Esophagus squamous epithelium (tissue), 5 donors: ENCODE measurements around the gene TPSAB1. TPM values are rescaled to one million over a fixed set of nuclear protein-coding genes. Genes with fewer than 3 reads are reported as not detected.

Experiments
- DNase-seq: peaks from one replicate; lab custom pipeline; 2025; lab: John Stamatoyannopoulos, UW
- H3K27ac ChIP-seq, 4 donors: fragments of 200-600 bp; sonication (generic); one replicate each; pipeline ENCODE4 v1.5.1; 2016 to 2019; ENCODE audit warnings: mild to moderate bottlenecking in 1 of 4
- H3K27me3 ChIP-seq, 4 donors: fragments of 200-600 bp; sonication (generic); 1 replicate in 3 of 4; 2 replicates in 1 of 4; pipeline versions ENCODE4 v1.5.1 to v1.6.0; 2017 to 2021; ENCODE audit warnings: antibody characterized with exemption in 1 of 4
- H3K36me3 ChIP-seq, 3 donors: fragments of 200-600 bp; sonication (generic); one replicate each; pipeline ENCODE4 v1.5.1; 2016 to 2019
- H3K4me1 ChIP-seq, 3 donors: fragments of 200-600 bp; sonication (generic); one replicate each; pipeline ENCODE4 v1.5.1; 2017 to 2019
- H3K4me3 ChIP-seq, 4 donors: fragments of 200-600 bp; sonication (generic); 1 replicate in 3 of 4; 2 replicates in 1 of 4; pipeline ENCODE4 v1.5.1; 2016 to 2019; ENCODE audit warnings: mild to moderate bottlenecking in 2 of 4, moderate library complexity in 1 of 4
- H3K9me3 ChIP-seq, 3 donors: fragments of 200-600 bp; sonication (generic); one replicate each; pipeline ENCODE4 v1.5.1; 2016 to 2019
- POLR2A ChIP-seq, 4 donors: fragments of 450-650 bp; IDR thresholded peaks; one replicate each; pipeline ENCODE4 v1.6.1; 2017; ENCODE audit warnings: antibody characterized with exemption in 4 of 4, mild to moderate bottlenecking in 4 of 4, moderate library complexity in 3 of 4
- WGBS, 2 donors: methylation state at CpG; one replicate each; pipeline ENCODE4 v1.1.5; 2018; 5-methylcytosine and 5-hydroxymethylcytosine counted together
- intact Hi-C: fragments of 100-400 bp; cut with DNase I; formaldehyde crosslinking; loops from one replicate; pipeline ENCODE4 v1.15.0; 2022
- total RNA-seq, 4 donors: library from RNA; depleted of rRNA; stranded (reverse); fragments of >200 nt; gene quantifications; one replicate each; pipeline ENCODE4 v1.1.0, GENCODE V29; 2016
- TF ChIP-seq, protein P1 (sequence below), 6 experiments: fragments of 450-650 bp in 4 of 6; fragments of 200-600 bp in 2 of 6; sonication (generic) in 2 of 6; IDR thresholded peaks; one replicate each; pipeline ENCODE4 v1.5.1; 2016 to 2019; ENCODE audit warnings: antibody characterized with exemption in 6 of 6, mild to moderate bottlenecking in 4 of 6, moderate library complexity in 4 of 6
- donor health status: DM: yes; HTN: yes; CAD: no.

The TPSAB1 gene
- total RNA-seq, 4 donors from 2014 or later, result 3.0 to 395 (median 16.7) TPM

- Histone ChIP-seq H3K36me3 (peaks cover 0 to 62% (median 0%) of the 10 kb centered on the region in 3 donors), H3K9me3 (no peaks in the 10 kb centered on the region), H3K27me3 (no peaks in the 10 kb centered on the region), H3K27ac (no peak overlapping the region), H3K4me1 (no peaks in the 10 kb centered on the region), H3K4me3 (no peak overlapping the region)
- no peak for DNase-seq
- TF ChIP-seq, protein P1, sequence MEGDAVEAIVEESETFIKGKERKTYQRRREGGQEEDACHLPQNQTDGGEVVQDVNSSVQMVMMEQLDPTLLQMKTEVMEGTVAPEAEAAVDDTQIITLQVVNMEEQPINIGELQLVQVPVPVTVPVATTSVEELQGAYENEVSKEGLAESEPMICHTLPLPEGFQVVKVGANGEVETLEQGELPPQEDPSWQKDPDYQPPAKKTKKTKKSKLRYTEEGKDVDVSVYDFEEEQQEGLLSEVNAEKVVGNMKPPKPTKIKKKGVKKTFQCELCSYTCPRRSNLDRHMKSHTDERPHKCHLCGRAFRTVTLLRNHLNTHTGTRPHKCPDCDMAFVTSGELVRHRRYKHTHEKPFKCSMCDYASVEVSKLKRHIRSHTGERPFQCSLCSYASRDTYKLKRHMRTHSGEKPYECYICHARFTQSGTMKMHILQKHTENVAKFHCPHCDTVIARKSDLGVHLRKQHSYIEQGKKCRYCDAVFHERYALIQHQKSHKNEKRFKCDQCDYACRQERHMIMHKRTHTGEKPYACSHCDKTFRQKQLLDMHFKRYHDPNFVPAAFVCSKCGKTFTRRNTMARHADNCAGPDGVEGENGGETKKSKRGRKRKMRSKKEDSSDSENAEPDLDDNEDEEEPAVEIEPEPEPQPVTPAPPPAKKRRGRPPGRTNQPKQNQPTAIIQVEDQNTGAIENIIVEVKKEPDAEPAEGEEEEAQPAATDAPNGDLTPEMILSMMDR (IDR thresholded peaks at IDR 0.05), result no peak
- no peak for TF ChIP-seq POLR2A (IDR thresholded peaks at IDR 0.05)
- intact Hi-C loops, result no loop called here
- WGBS, 2 donors, result 80 to 86% methylated on average over 1 to 15 of the region's 65 CpGs
Measured at GRCh38 chr16:1211451-1212268, 28.8 kb upstream of the TPSAB1 start.

GRCh38 chr16:1212616-1213194, 27.8 kb upstream of the TPSAB1 start:
- H3K4me1 ChIP-seq, result no peaks in the 10 kb centered on the region
- H3K36me3 ChIP-seq, result peaks cover 0 to 61% (median 0%) of the 10 kb centered on the region in 3 donors
- H3K9me3 ChIP-seq, result no peaks in the 10 kb centered on the region
- no peak for DNase-seq
- 93% methylated on average over 3 of the region's 40 CpGs; no CpG with 5 or more reads in 1 of the 2 donors for WGBS, 2 donors
- no peak overlapping the region for H3K4me3 ChIP-seq
- peaks cover 0 to 3% (median 0%) of the 10 kb centered on the region in 4 donors for H3K27me3 ChIP-seq
- TF ChIP-seq, protein P1 (IDR thresholded peaks at IDR 0.05), result no peak
- no peak for TF ChIP-seq POLR2A (IDR thresholded peaks at IDR 0.05)
- H3K27ac ChIP-seq, result no peak overlapping the region
- intact Hi-C loops, result no loop called here

GRCh38 chr16:1213231-1213630, 27.3 kb upstream of the TPSAB1 start:
- TF ChIP-seq, protein P1 (IDR thresholded peaks at IDR 0.05), result no peak
- no peak for TF ChIP-seq POLR2A (IDR thresholded peaks at IDR 0.05)
- Histone ChIP-seq H3K4me3 (no peak overlapping the region), H3K27me3 (peaks cover 0 to 7% (median 0%) of the 10 kb centered on the region in 4 donors), H3K4me1 (no peaks in the 10 kb centered on the region), H3K27ac (no peak overlapping the region), H3K9me3 (no peaks in the 10 kb centered on the region), H3K36me3 (peaks cover 0 to 65% (median 0%) of the 10 kb centered on the region in 3 donors)
- WGBS, 2 donors, result 40% methylated on average over 1 of the region's 8 CpGs; no CpG with 5 or more reads in 1 of the 2 donors
- no peak for DNase-seq
- intact Hi-C loops, result no loop called here

- Histone ChIP-seq H3K27me3 (peaks cover 0 to 7% (median 0%) of the 10 kb centered on the region in 4 donors), H3K27ac (no peak overlapping the region), H3K36me3 (peaks cover 0 to 67% (median 0%) of the 10 kb centered on the region in 3 donors), H3K4me3 (no peak overlapping the region), H3K9me3 (no peaks in the 10 kb centered on the region), H3K4me1 (no peaks in the 10 kb centered on the region)
- WGBS, 2 donors, result 72 to 78% methylated on average over 14 to 17 of the region's 25 CpGs
- TF ChIP-seq, protein P1 (IDR thresholded peaks at IDR 0.05), result no peak
- no peak for TF ChIP-seq POLR2A (IDR thresholded peaks at IDR 0.05)
- intact Hi-C loops, result no loop called here
- DNase-seq, result no peak
Measured at GRCh38 chr16:1213796-1214372, 26.6 kb upstream of the TPSAB1 start.
